GM12875 (cell line): ENCODE data around the gene PRRC2A.

Source experiments
- H3K4me3 ChIP-seq: one replicate; pipeline ENCODE4 v1.5.1; 2011; ENCODE audit warnings: low read depth, low read length, control low read depth
- TF ChIP-seq, protein P1 (sequence below): IDR thresholded peaks from 2 replicates; pipeline ENCODE4 v1.5.1; 2011; ENCODE audit warnings: low read depth, mild to moderate bottlenecking, control low read depth, inconsistent platforms, low read length, moderate library complexity, borderline replicate concordance; ENCODE audit not compliant: insufficient read depth

Gene PRRC2A

DNA sequence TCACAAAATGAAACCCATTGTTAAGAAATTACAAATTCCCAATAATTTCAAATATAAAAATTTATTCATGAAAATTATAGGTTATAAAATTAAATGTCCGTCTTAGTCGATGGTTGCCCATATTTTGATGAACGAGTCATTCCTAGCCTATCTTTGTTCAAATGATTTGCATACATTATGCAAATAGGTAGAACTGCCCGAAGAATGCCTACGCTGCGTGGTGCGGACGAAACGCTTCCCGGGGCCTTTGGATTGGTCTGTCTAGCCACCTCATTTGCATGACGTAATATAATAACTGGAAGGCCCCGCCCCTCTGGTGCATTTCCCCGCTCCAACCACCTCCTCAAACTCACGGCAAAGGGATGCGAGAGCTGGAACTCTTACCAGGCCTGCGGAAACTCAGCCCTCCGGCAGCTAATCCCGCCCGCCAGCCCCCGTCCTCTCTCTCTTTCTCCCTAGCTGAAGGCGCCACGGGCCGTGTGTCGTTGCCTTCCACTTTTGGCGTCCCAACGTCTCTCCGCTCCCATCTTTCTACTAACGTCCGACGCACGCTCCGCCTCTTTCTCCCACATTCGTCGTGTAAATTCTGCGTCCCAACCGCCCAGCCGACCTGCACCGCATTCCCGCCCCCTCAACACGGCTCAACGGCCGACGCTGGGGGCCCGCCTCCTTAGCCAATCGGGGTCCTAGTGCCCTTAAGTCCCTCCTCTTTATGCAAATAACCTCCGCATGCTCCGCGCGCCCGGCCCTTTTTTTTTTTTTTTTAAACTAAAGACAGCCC lies 520 bp upstream of the PRRC2A start:
- TF ChIP-seq, protein P1, sequence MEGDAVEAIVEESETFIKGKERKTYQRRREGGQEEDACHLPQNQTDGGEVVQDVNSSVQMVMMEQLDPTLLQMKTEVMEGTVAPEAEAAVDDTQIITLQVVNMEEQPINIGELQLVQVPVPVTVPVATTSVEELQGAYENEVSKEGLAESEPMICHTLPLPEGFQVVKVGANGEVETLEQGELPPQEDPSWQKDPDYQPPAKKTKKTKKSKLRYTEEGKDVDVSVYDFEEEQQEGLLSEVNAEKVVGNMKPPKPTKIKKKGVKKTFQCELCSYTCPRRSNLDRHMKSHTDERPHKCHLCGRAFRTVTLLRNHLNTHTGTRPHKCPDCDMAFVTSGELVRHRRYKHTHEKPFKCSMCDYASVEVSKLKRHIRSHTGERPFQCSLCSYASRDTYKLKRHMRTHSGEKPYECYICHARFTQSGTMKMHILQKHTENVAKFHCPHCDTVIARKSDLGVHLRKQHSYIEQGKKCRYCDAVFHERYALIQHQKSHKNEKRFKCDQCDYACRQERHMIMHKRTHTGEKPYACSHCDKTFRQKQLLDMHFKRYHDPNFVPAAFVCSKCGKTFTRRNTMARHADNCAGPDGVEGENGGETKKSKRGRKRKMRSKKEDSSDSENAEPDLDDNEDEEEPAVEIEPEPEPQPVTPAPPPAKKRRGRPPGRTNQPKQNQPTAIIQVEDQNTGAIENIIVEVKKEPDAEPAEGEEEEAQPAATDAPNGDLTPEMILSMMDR = no peak

DNA sequence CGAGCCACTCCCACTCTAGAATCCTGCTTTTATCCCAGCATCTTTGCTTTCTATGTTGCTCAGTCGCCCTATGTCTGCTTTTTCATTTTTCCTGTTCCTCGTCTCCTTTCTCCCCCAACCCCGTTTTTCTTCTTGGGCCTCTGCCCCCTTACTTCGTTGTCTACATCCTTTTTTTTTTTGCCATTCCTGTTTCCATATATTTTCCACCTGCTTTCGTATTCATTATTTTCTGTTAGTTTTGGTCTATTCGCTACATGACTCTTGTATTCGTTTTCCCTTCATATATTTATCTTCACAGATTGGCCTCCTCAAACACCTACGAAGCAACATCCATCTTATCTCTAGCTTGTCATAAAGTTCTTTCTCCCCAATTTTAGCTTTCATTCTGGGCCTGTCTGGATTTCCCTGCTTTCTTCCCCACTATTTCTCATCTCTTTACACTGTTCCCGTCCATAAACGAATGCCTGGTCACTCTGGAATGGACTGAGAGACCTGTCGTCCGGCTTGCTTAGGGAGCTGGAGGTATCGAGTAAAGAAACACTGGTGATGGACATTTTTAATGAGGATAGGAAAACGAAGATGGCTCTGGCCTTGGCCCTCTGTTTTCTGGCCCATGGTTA lies 915 bp downstream of the PRRC2A start:
- peak overlapping the region; percentile 69 for H3K4me3 ChIP-seq
- TF ChIP-seq, protein P1 = no peak

More for the DNA sequence above, 520 bp upstream of the PRRC2A start:
- peak overlapping the region; percentile 58 for H3K4me3 ChIP-seq

DNA sequence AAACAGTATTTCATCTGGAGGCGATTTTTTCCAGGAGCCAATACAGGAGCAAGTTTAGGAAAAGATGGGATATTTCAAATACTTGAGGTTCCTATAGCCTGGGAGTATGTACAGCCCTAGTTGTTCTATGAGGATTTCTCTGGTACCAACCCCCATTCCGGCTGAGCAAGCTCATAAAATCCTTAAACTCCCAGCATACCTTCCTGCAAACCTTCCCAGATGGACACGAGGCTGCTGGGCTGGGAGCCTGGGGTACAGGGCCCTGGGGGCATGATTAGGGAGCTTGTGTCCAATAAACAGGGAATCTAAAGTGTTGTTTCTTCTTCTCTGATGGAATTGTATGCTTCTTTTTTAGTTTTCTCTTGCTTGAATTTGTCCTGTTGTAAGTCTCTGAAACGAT lies 1.5 kb downstream of the PRRC2A start:
- H3K4me3 ChIP-seq = peak overlapping the region; percentile 69
- TF ChIP-seq, protein P1 = no peak

DNA sequence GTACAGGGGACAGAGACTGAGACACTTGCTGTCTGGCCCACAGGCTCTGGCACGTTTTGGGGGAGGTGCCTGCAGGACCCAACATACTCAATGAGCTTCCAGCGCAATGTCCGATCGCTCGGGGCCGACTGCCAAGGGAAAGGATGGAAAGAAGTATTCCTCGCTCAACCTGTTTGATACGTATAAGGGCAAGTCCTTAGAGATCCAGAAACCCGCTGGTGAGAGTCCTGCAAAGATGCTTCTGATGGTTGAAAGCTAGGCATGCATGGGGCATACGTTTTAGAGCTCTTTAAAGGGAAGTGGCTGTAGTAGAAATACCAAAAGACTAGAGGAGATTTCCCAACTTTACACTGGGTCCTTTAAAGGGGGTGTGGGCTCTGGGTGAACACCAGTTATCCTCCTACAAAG lies 2.2 kb downstream of the PRRC2A start:
- TF ChIP-seq, protein P1 = no peak
- H3K4me3 ChIP-seq = no peak overlapping the region

DNA sequence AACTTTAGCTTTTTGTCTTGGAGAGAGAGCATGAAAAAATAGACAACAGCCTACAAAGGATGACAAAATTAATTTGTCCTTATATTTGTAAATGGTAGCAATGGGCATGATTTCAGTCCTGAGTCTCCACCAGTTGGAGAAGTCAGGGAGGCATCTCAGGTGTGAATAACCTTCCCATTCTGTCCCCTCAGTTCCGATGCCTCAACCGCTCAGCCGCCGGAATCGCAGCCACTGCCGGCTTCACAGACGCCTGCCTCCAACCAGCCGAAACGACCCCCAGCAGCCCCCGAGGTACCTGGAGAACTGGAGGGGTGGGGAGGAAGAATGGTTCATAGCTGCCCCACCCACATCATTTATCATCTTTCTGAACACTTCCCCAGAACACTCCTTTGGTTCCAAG lies 3.6 kb downstream of the PRRC2A start:
- TF ChIP-seq, protein P1 = no peak
- no peak overlapping the region for H3K4me3 ChIP-seq

DNA sequence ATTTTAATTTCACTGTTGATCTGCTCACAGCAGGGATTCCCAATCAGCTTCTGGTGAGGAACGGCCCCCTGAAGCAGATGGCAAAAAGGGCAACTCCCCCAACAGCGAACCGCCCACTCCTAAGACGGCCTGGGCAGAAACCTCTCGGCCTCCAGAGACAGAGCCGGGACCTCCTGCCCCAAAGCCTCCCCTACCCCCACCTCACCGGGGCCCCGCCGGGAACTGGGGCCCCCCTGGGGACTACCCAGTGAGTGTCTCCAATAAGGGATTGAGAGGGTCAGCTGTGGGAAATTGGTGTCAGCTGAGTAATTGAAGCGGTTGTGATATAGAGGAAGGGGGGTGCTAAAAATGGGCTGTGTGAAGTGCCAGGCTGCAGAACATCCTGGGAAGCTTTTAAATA lies 6.4 kb downstream of the PRRC2A start:
- H3K4me3 ChIP-seq = no peak overlapping the region
- TF ChIP-seq, protein P1 = no peak
